Measurements from ENCODE around the gene PTPN18.

The PTPN18 gene

GRCh38 chr2:130334026-130334425 lies 21.8 kb upstream of the PTPN18 start:
- Mint-ChIP-seq H3K27me3 (peaks cover 30% of the 10 kb centered on the region), H3K36me3 (ENCODE audit: insufficient read depth) (peaks cover 11% of the 10 kb centered on the region), H3K4me1 (peaks cover 4% of the 10 kb centered on the region), H3K4me3 (no peak overlapping the region), H3K9me3 (no peaks in the 10 kb centered on the region), H3K27ac (ENCODE audit: low read depth) (no peak overlapping the region)
- DNase-seq (ENCODE audit: low spot score in 2 of 2): no peak
- no peak for ATAC-seq (replicated peaks; ENCODE audit: extremely low read depth, poor library complexity, severe bottlenecking)

- H3K27ac Mint-ChIP-seq (ENCODE audit: low read depth): no peak overlapping the region
- ATAC-seq (replicated peaks; ENCODE audit: extremely low read depth, poor library complexity, severe bottlenecking) (no peak), DNase-seq (ENCODE audit: low spot score in 2 of 2) (no peak)
- H3K27me3 Mint-ChIP-seq: peaks cover 25% of the 10 kb centered on the region
- peaks cover 13% of the 10 kb centered on the region for H3K36me3 Mint-ChIP-seq (ENCODE audit: insufficient read depth)
- H3K4me3 Mint-ChIP-seq: no peak overlapping the region
- no peaks in the 10 kb centered on the region for H3K9me3 Mint-ChIP-seq
- H3K4me1 Mint-ChIP-seq: peaks cover 10% of the 10 kb centered on the region
Measured at GRCh38 chr2:130335226-130335625, 20.6 kb upstream of the PTPN18 start.

- peaks cover 14% of the 10 kb centered on the region for H3K27me3 Mint-ChIP-seq
- DNase-seq (ENCODE audit: low spot score in 2 of 2) (no peak), ATAC-seq (replicated peaks; ENCODE audit: extremely low read depth, poor library complexity, severe bottlenecking) (no peak)
- H3K4me1 Mint-ChIP-seq: peaks cover 19% of the 10 kb centered on the region
- H3K9me3 Mint-ChIP-seq: no peaks in the 10 kb centered on the region
- H3K27ac Mint-ChIP-seq (ENCODE audit: low read depth): peak overlapping the region; percentile 41
- peaks cover 13% of the 10 kb centered on the region for H3K36me3 Mint-ChIP-seq (ENCODE audit: insufficient read depth)
- H3K4me3 Mint-ChIP-seq: no peak overlapping the region
Measured at GRCh38 chr2:130336150-130336876, 19.5 kb upstream of the PTPN18 start.

GRCh38 chr2:130336877-130337734 lies 18.8 kb upstream of the PTPN18 start:
- Mint-ChIP-seq H3K9me3 (no peaks in the 10 kb centered on the region), H3K27ac (ENCODE audit: low read depth) (peak overlapping the region; percentile 41), H3K27me3 (peaks cover 6% of the 10 kb centered on the region), H3K36me3 (ENCODE audit: insufficient read depth) (peaks cover 19% of the 10 kb centered on the region), H3K4me1 (peaks cover 27% of the 10 kb centered on the region), H3K4me3 (no peak overlapping the region)
- ATAC-seq (replicated peaks; ENCODE audit: extremely low read depth, poor library complexity, severe bottlenecking) (no peak), DNase-seq (ENCODE audit: low spot score in 2 of 2) (no peak)

DNA sequence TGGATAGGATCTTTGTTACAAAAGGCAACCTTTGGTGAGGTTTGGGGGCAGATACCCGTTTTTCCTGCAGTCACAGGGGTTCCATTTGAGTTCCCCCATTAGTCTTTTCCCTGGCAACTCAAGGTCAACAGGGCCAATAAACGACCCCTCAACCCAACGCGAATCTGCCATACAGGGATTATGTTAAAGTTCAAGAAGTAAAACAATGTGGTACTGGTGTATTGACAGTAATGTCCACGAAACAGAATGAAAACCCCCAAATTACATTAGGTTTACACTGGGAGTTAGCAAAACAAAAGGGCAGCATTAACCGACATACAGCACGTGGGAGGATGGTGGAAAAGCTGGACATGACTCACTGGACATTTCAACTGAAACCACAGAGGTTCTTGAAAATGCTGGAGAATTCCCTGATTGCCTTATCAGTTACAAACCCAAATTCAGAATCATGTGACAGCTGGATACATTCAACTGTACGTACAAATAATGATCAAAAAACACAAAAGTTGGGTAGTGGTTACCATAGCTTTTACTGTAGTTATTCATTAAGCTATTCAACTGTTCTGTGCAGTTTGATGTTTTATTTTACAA lies 18.0 kb upstream of the PTPN18 start:
- Mint-ChIP-seq H3K27me3 (no peaks in the 10 kb centered on the region), H3K4me3 (no peak overlapping the region), H3K36me3 (ENCODE audit: insufficient read depth) (peaks cover 26% of the 10 kb centered on the region), H3K9me3 (no peaks in the 10 kb centered on the region), H3K4me1 (peaks cover 31% of the 10 kb centered on the region), H3K27ac (ENCODE audit: low read depth) (no peak overlapping the region)
- no peak for ATAC-seq (replicated peaks; ENCODE audit: extremely low read depth, poor library complexity, severe bottlenecking)
- no peak for DNase-seq (ENCODE audit: low spot score in 2 of 2)

DNA sequence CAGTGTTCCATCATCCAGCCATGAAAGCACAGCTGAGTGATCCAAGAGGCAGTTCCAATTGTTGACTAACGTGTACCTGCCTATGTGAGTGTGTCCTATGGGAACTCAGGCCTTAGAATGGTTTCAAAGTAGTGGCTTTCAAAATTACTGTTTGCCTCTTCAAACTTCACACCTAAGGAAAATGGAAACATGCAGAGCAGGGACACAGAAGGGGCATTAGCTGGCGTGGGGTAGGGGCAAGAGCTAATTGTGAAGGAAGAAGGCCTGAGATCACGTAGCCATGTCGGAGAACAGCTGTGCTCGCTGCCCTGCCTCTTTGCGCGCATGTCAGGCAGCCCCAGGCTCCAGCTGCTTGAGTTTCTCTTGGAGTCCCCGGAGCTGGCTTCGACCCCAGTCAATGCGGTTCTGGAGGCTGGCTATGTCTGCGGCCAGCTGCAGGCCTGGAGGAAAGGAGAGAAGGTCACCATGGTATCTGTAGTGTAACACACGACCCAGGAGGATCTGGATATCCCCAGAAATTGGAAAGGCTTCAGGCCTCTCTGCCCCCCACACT lies 17.0 kb upstream of the PTPN18 start:
- Mint-ChIP-seq H3K4me3 (no peak overlapping the region), H3K36me3 (ENCODE audit: insufficient read depth) (peaks cover 32% of the 10 kb centered on the region), H3K27ac (ENCODE audit: low read depth) (no peak overlapping the region)

GRCh38 chr2:130339885-130340745 lies 15.7 kb upstream of the PTPN18 start:
- ATAC-seq (replicated peaks; ENCODE audit: extremely low read depth, poor library complexity, severe bottlenecking): no peak
- H3K4me1 Mint-ChIP-seq: peaks cover 32% of the 10 kb centered on the region
- peak overlapping the region; percentile 15 for H3K4me3 Mint-ChIP-seq
- H3K9me3 Mint-ChIP-seq: no peaks in the 10 kb centered on the region
- DNase-seq (ENCODE audit: low spot score in 2 of 2): no peak
- H3K27me3 Mint-ChIP-seq: no peaks in the 10 kb centered on the region
- H3K36me3 Mint-ChIP-seq (ENCODE audit: insufficient read depth): peaks cover 34% of the 10 kb centered on the region
- H3K27ac Mint-ChIP-seq (ENCODE audit: low read depth): peak overlapping the region; percentile 65

More for the DNA sequence above, 17.0 kb upstream of the PTPN18 start:
- no peaks in the 10 kb centered on the region for H3K27me3 Mint-ChIP-seq
- H3K9me3 Mint-ChIP-seq: no peaks in the 10 kb centered on the region
- peaks cover 32% of the 10 kb centered on the region for H3K4me1 Mint-ChIP-seq
- DNase-seq (ENCODE audit: low spot score in 2 of 2) (no peak), ATAC-seq (replicated peaks; ENCODE audit: extremely low read depth, poor library complexity, severe bottlenecking) (no peak)

- H3K4me3 Mint-ChIP-seq: peak overlapping the region; percentile 100
- H3K9me3 Mint-ChIP-seq: no peaks in the 10 kb centered on the region
- DNase-seq (ENCODE audit: low spot score in 2 of 2) (no peak), ATAC-seq (replicated peaks; ENCODE audit: extremely low read depth, poor library complexity, severe bottlenecking) (no peak)
- H3K27me3 Mint-ChIP-seq: no peaks in the 10 kb centered on the region
- peak overlapping the region; percentile 98 for H3K27ac Mint-ChIP-seq (ENCODE audit: low read depth)
- peaks cover 40% of the 10 kb centered on the region for H3K4me1 Mint-ChIP-seq
- H3K36me3 Mint-ChIP-seq (ENCODE audit: insufficient read depth): peaks cover 38% of the 10 kb centered on the region
Measured at GRCh38 chr2:130341562-130342019, 14.3 kb upstream of the PTPN18 start.

GRCh38 chr2:130342020-130342532 lies 13.8 kb upstream of the PTPN18 start:
- DNase-seq (ENCODE audit: low spot score in 2 of 2): peak; percentile 75 to 80
- Mint-ChIP-seq H3K9me3 (no peaks in the 10 kb centered on the region), H3K4me3 (peak overlapping the region; percentile 100), H3K27ac (ENCODE audit: low read depth) (peak overlapping the region; percentile 98), H3K36me3 (ENCODE audit: insufficient read depth) (peaks cover 39% of the 10 kb centered on the region), H3K4me1 (peaks cover 40% of the 10 kb centered on the region), H3K27me3 (no peaks in the 10 kb centered on the region)
- peak; percentile 71 for ATAC-seq (replicated peaks; ENCODE audit: extremely low read depth, poor library complexity, severe bottlenecking)

- peaks cover 41% of the 10 kb centered on the region for H3K36me3 Mint-ChIP-seq (ENCODE audit: insufficient read depth)
- DNase-seq (ENCODE audit: low spot score in 2 of 2) (peak; percentile 89 to 95), ATAC-seq (replicated peaks; ENCODE audit: extremely low read depth, poor library complexity, severe bottlenecking) (peak; percentile 91)
- peak within 1 kb of the TSS; percentile 100 for H3K4me3 Mint-ChIP-seq
- H3K4me1 Mint-ChIP-seq: peaks cover 40% of the 10 kb centered on the region
- H3K27me3 Mint-ChIP-seq: no peaks in the 10 kb centered on the region
- peak within 1 kb of the TSS; percentile 98 for H3K27ac Mint-ChIP-seq (ENCODE audit: low read depth)
- H3K9me3 Mint-ChIP-seq: no peaks in the 10 kb centered on the region
Measured at GRCh38 chr2:130342533-130343275, 13.2 kb upstream of the PTPN18 start, which contains the start of gene IMP4. Gene IMP4 (plus strand): TSS chr2:130342897. CDS start chr2:130342933, 36 bp downstream.

DNA sequence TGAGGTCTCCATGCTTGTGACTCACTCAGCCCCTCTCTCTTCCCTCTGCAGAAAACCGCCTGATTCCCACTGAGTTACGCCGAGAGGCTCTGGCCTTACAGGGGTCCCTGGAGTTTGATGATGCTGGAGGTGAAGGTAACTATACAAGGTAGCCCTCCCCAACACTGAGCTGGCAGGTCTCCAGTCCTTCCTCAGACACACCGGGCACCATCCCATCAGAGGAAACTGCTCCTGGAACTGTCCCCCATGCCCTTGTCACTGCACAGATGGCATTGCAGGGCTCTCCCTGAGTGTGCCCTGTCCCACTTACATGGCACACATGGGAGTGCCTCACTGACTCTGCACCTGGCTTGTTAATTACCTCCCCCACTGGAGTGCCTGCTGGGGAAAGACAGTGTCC lies 11.3 kb upstream of the PTPN18 start:
- peaks cover 39% of the 10 kb centered on the region for H3K4me1 Mint-ChIP-seq
- ATAC-seq (replicated peaks; ENCODE audit: extremely low read depth, poor library complexity, severe bottlenecking): no peak
- no peak for DNase-seq (ENCODE audit: low spot score in 2 of 2)
- H3K9me3 Mint-ChIP-seq: no peaks in the 10 kb centered on the region
- H3K36me3 Mint-ChIP-seq (ENCODE audit: insufficient read depth): peaks cover 45% of the 10 kb centered on the region
- H3K4me3 Mint-ChIP-seq: peak overlapping the region; percentile 6
- no peaks in the 10 kb centered on the region for H3K27me3 Mint-ChIP-seq
- H3K27ac Mint-ChIP-seq (ENCODE audit: low read depth): no peak overlapping the region

Data from central memory CD8-positive, alpha-beta T cell (primary cell).